Measurements from ENCODE around the gene TMEM164.

Gene TMEM164

GRCh38 chrX:110003167-110004156 lies 548 bp downstream of the TMEM164 start:
- DNase-seq (ENCODE audit: low spot score) = no peak

DNA sequence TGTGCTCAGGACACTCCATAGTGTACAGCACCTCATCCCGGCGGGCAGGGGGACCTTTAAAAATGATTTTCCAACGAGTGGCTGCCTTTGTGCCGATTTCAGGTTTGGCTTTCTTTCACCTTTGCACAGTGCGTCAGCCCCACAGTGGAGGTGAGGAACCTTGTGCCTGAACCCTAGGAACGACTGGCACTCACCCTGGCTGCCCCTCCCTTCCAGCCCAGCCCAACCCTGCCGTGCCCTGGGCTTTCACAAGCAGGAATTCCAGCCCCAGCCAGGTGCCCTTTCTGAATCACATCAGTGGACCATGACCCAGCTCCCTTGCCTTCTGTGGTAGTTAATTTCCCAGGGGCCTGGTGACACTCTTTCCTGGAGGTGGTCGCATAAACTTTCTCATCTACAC lies 1.3 kb downstream of the TMEM164 start:
- no peak for DNase-seq (ENCODE audit: low spot score)

GRCh38 chrX:110004731-110005369 lies 1.9 kb downstream of the TMEM164 start:
- no peak for DNase-seq (ENCODE audit: low spot score)

- no peak for DNase-seq (ENCODE audit: low spot score)
Observed at GRCh38 chrX:110006161-110006560, 3.2 kb downstream of the TMEM164 start.

DNA sequence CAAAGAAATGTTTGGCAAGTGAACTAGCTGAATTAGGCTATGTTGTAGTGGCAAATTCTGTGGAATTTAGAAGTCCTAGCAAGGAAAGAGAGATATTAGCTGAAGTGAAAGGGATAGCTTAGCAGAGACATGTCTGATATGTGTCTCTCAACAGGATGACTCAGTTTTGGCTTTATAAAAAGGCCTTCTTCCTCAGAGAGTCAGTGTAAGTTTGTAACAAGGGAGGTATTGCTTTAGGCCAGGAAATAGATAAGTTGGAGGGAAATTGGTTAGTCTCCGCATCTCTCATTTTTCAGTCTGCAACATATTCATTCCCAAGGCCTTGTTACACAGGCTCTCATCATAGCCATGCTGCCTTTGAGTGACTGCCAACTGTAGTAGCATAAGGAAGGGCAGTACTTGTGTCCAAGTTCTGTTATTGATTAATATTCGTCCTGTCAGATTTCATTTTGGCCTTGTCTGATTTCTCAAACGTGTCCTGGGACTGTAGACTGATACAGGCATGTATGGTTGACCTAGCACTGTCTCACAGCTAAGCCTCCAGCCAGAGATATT lies 4.0 kb downstream of the TMEM164 start:
- DNase-seq (ENCODE audit: low spot score) = no peak

DNA sequence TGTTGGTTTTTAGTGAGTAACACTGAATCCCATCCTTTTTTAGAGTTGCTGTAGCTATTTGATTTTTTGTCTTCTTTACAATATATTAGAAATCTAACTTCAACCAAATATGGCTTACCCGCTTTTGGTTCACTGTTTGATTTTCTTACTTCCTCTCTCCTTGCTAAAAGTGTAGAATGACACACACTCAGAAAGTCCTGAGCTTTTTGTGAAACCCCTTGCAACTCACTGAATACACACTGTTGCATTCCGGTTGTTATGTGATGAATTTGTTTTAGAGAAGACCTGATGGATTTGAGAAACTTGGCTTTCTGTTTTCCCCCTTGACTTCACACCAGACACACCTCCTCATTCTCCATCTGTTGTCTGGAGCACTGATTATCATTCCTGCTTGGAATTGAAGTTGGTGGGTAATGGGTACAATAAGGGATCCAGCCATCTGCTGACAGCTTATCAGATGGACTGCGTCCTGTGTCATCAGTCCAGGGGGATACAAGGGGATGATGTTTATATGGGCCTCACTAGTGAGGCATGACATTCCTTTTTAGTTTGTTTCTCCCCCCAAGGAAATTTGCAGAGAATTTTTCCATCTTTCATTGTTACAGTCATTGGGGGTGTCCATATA lies 5.2 kb downstream of the TMEM164 start:
- no peak for DNase-seq (ENCODE audit: low spot score)

DNA sequence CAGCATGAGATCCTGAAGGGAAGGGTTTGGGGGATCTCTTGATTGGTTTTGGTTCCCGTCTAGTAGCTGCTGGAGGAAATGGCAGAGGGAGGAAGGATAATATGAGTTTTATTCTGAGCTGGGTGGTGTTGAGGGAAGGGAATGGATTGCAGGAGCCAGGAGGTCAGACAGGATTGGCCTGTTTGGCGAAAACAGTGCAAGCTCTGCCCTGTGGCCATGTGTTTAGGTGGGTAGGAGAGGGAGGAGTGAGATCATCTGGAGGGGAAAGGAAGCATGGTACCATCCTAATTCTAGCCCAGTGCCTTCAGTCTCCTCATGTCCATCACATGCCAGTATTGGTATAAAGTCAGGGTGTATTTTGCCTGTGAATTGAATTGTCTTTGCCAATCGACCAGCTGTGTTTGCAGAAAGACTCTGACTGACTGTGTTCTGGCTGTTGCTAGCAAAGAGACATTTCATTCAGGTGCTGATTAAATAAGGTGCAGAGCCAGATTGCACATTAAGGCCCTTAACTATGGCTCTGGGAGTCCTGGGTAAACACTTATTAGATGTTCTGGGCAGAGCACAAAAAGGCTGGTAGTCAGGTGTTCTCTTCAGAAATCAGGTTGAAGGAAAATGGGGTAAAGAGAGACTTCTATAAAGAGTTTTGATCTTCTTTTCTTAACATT lies 10.0 kb downstream of the TMEM164 start:
- DNase-seq (ENCODE audit: low spot score) = no peak

GRCh38 chrX:110013968-110014367 lies 11.1 kb downstream of the TMEM164 start:
- no peak for DNase-seq (ENCODE audit: low spot score)

DNA sequence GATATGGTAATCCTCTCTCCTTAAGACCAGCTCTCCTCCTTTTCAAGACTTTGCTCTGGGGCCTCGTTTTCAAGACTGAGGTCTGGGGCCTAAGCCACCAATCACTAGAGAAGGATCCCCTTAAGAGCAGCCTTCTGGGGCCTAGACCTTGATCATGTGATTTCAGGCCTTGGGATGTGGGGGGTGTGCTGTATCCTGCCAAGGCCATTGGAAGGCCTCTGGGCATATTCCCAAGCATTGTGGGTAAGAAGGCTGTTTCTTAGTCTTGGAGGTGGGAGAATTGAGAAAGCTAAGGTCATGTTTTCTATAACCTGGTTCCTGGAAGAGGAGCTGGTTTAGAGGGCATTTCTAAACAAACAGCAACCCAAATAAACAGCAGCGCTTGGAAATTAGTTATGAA lies 12.1 kb downstream of the TMEM164 start:
- DNase-seq (ENCODE audit: low spot score) = no peak

DNA sequence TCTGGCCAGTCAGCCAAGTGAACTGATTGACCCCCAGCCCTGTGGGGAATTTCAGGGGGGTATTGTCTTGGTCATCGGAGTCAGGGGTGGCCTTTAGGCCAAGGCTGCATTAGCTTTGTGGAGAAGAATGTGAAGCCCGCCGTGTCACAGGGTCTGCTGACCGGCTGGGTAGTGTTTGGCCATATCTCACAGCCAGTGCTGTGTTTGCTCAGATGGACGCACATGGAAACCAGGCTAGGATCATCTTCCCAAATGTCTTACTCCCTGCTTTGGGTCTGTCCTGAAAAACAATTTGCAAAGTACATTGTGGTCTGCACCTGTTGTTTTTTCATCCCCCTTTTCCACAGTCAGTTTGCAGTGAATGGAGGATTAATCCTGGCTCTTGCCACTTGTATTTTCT lies 13.0 kb downstream of the TMEM164 start:
- no peak for DNase-seq (ENCODE audit: low spot score)

GRCh38 chrX:110020536-110020935 lies 17.6 kb downstream of the TMEM164 start:
- no peak for DNase-seq (ENCODE audit: low spot score)

- DNase-seq (ENCODE audit: low spot score) = no peak
Observed at GRCh38 chrX:110021258-110022022, 18.5 kb downstream of the TMEM164 start.

DNA sequence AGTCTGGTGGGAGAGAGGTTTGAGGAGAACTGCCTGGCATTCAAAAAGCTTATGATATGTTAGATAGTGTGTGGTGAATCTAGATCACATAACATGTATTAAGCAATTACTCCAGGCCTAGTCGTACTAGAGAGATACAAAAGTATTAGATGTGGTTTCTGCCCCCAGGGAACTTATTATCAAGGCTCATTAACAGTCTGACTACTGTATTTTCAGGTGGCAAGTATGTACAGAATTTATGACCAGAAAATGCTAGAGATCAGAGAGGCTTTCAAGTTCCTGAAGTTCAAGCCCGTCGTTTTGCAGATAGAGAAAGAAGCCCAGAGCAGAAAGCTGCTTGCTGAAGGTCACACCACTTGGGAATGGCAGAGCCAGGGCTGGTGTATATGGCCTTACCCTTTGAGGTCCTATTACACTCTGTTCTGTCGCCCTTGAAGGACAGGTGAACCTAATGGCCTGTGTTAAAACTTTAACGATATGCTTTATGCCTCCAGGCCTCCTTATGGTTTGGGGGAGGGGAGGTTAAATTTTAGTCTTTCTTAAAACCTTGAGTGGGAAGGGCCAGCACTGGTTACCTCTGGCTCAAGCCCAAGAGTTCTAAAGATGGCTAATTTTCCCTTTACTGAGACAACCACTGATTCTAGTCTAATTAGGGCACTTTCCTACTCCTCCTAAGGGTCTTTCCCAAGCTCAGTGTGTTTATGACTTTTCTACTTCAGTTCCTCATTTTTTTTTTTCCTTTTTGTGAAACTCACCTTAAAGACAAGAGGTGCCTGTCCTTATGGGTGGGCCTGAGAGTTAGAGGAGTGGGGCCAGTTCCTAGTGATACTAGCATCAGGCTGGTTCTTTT lies 19.9 kb downstream of the TMEM164 start:
- DNase-seq (ENCODE audit: low spot score) = no peak

DNA sequence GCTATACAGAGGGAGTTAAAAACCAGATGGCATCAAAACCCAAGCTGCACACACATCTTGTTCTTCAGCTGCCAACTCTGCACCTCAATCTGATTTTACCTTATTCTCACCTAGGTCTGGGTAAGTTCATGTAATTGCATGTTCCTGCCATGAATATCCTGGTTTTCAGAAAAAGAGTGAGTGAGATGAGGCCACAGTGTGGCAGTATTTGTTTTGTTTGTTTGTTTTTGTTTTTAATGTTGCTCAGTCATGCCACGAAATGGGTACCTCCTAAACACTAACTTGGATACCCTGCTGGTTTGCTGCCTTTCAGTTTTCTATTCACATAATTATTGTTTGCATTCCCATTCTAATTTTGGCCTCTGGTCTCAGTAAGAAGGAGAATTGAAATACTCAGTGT lies 22.5 kb downstream of the TMEM164 start:
- no peak for DNase-seq (ENCODE audit: low spot score)

DNA sequence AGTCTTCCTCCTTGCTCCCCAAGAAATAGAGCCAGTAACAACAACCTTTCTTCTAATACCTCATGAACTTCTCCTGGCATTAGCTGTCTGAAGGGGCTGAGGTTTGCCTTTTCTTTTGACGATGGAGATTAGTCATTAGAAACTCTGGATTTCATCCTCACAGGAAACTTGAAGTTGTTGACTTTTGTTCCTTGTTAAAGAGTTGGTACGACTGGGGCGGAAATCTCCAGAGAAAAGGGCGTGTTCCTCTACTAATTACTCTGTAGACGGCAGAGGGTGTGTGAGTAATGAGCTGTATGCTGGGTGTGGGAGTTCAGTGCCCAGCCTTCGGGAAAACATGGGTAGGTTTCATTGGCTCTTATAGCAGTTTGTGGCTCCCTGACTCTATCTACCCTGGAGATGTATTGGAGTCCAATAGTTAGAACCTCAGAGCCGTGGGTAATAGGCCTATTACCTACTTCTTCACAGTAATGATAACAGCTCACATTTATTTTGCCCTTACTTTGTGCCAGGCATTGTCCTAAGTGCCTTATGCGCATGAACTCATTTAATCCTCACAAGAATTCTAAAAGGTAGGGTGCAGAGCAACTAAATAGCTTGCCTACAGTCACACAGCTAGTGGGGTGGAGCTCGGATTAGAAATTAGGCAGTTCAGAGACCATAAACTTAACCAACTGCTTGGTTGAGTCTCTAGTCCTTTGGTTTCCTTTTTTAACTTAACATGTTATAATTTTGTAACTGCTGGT lies 23.4 kb downstream of the TMEM164 start:
- DNase-seq (ENCODE audit: low spot score) = no peak

DNA sequence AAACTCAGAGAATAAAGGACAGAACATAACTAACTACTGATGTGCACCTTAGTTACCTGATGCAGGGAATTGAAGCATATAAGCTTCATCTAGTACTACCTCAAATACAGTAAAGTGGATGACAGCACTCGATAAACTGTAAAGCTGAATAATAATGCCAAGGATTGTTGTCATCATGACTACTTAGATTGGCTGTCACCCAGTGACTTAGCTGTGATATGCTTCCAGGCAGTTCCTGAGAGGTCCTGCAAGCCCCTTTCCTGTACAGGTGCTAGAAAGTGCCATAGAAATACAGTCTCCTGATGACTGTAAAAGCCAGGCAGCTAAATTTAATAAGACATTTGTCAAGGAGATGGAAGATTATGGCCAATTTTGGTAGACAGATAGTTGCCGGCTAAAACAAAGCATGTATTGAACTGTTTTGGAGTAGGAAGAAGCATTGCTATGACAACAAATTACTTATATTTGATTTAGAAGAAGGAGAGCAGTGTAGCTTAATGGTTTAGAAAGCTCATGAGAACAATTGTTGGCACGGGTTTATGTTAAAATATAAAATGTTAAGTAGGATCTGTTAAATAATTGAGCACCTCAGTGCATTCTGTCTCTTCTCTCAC lies 29.7 kb downstream of the TMEM164 start:
- DNase-seq (ENCODE audit: low spot score) = no peak

DNA sequence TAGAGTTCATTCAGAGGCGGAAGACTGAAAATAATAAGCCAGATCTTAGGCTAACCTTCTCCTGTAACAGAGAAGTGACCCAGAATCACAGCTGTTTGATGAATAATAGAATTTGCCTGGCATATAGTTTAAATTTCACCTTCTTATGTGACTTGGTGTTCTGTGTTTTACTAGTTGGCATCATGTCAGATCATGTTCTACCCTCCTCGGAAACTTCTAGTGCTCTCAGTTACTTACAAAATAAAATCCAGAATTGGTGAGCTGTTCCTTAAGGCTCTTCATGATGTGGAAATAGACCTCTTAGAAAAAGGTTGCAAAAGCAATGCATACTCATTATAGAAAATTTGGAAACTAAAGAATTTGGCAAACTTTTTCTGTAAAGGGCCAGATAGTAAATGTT lies 31.1 kb downstream of the TMEM164 start:
- no peak for DNase-seq (ENCODE audit: low spot score)

GRCh38 chrX:110036162-110037033 lies 33.5 kb downstream of the TMEM164 start:
- DNase-seq (ENCODE audit: low spot score) = no peak
